ENCODE data around the gene ABCA13.

Gene ABCA13

DNA sequence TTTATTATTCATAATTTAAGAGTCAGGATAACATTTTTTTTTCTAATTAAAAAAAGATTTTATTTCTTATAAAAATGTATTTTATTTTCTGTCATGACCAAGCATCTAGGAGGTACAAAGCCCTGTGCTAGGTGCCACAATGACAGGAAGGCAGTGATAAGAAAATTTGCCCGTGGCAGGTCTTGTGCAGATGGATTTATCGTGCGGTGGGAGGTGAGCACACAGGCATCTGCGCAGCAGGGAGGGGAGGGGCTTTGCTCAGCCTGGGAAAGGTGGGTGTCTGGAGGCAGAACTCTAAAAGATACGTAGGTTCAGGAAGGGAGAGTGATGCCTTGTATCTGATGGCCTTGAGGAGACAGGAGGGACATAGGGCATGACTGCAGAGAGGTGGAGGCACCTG, 115.6 kb downstream of the ABCA13 start:
- H3K79me2 ChIP-seq (ENCODE audit: insufficient read depth, low read length) = no peaks in the 10 kb centered on the region
- no peak overlapping the region for H3K4me2 ChIP-seq (ENCODE audit: low read depth, low read length, poor library complexity, severe bottlenecking)
- H3K9ac ChIP-seq (ENCODE audit: low read depth, low read length, poor library complexity, severe bottlenecking) = no peak overlapping the region
- no peaks in the 10 kb centered on the region for H3K9me2 ChIP-seq (replicated peaks; ENCODE audit: low read depth, low read length)
- no peaks in the 10 kb centered on the region for H3K4me1 ChIP-seq (ENCODE audit: insufficient read depth, low read length, poor library complexity, severe bottlenecking)
- H3K4me3 ChIP-seq (ENCODE audit: low read length, poor library complexity, severe bottlenecking) = no peak overlapping the region
- H3K27me3 ChIP-seq (ENCODE audit: insufficient read depth, low read length, poor library complexity, severe bottlenecking) = no peaks in the 10 kb centered on the region
- no peak overlapping the region for H2AFZ ChIP-seq (ENCODE audit: low read length)
- H3K9me3 ChIP-seq (ENCODE audit: insufficient read depth, low read depth, low read length) = no peaks in the 10 kb centered on the region
- H3K36me3 ChIP-seq (ENCODE audit: insufficient read depth, low read length) = no peaks in the 10 kb centered on the region
- TF ChIP-seq EZH2phosphoT487 (IDR thresholded peaks at IDR 0.05; ENCODE audit: borderline replicate concordance) (no peak), CTCF (conservative IDR thresholded peaks at IDR 0.05; ENCODE audit: low read length) (no peak)
- no peaks in the 10 kb centered on the region for H3F3A ChIP-seq (ENCODE audit: low read depth)
- H4K20me1 ChIP-seq (ENCODE audit: insufficient read depth, low read length, poor library complexity, severe bottlenecking) = no peaks in the 10 kb centered on the region

DNA sequence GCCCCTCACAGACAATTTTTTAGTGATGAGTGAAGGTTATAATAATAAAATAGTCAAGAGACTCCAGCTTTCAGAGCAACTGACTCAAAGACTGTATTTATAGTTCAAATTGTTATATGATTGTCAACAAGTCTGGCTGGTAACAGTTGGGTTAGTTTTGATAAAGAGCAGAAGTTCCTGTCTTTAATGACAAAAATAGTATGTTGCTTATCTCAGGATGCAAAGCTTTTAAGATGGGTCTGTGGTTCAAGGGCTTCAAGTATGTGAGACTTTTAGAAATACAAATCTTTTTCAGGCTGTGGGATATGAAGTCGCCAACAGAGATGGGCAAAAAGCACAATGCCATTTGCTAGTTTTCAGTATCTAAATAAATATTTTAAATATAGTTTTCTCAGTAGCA, 118.4 kb downstream of the ABCA13 start:
- Histone ChIP-seq H3K9ac (ENCODE audit: low read depth, low read length, poor library complexity, severe bottlenecking) (no peak overlapping the region), H3K27me3 (ENCODE audit: insufficient read depth, low read length, poor library complexity, severe bottlenecking) (no peaks in the 10 kb centered on the region), H3K4me3 (ENCODE audit: low read length, poor library complexity, severe bottlenecking) (no peak overlapping the region), H3K9me3 (ENCODE audit: insufficient read depth, low read depth, low read length) (no peaks in the 10 kb centered on the region), H3K79me2 (ENCODE audit: insufficient read depth, low read length) (no peaks in the 10 kb centered on the region), H3F3A (ENCODE audit: low read depth) (no peaks in the 10 kb centered on the region), H2AFZ (ENCODE audit: low read length) (no peak overlapping the region), H3K36me3 (ENCODE audit: insufficient read depth, low read length) (no peaks in the 10 kb centered on the region), H3K4me2 (ENCODE audit: low read depth, low read length, poor library complexity, severe bottlenecking) (no peak overlapping the region), H3K4me1 (ENCODE audit: insufficient read depth, low read length, poor library complexity, severe bottlenecking) (no peaks in the 10 kb centered on the region), H3K9me2 (replicated peaks; ENCODE audit: low read depth, low read length) (no peaks in the 10 kb centered on the region), H4K20me1 (ENCODE audit: insufficient read depth, low read length, poor library complexity, severe bottlenecking) (no peaks in the 10 kb centered on the region)
- TF ChIP-seq CTCF (conservative IDR thresholded peaks at IDR 0.05; ENCODE audit: low read length) (no peak), EZH2phosphoT487 (IDR thresholded peaks at IDR 0.05; ENCODE audit: borderline replicate concordance) (no peak)

GRCh38 chr7:48292949-48293348, 121.7 kb downstream of the ABCA13 start:
- no peak overlapping the region for H2AFZ ChIP-seq (ENCODE audit: low read length)
- H3K9me2 ChIP-seq (replicated peaks; ENCODE audit: low read depth, low read length) = no peaks in the 10 kb centered on the region
- no peaks in the 10 kb centered on the region for H3K79me2 ChIP-seq (ENCODE audit: insufficient read depth, low read length)
- H3K9ac ChIP-seq (ENCODE audit: low read depth, low read length, poor library complexity, severe bottlenecking) = no peak overlapping the region
- no peak for TF ChIP-seq EZH2phosphoT487 (IDR thresholded peaks at IDR 0.05; ENCODE audit: borderline replicate concordance)
- no peaks in the 10 kb centered on the region for H3K4me1 ChIP-seq (ENCODE audit: insufficient read depth, low read length, poor library complexity, severe bottlenecking)
- H4K20me1 ChIP-seq (ENCODE audit: insufficient read depth, low read length, poor library complexity, severe bottlenecking) = no peaks in the 10 kb centered on the region
- H3K4me3 ChIP-seq (ENCODE audit: low read length, poor library complexity, severe bottlenecking) = no peak overlapping the region
- no peak overlapping the region for H3K4me2 ChIP-seq (ENCODE audit: low read depth, low read length, poor library complexity, severe bottlenecking)
- no peaks in the 10 kb centered on the region for H3K27me3 ChIP-seq (ENCODE audit: insufficient read depth, low read length, poor library complexity, severe bottlenecking)
- H3K36me3 ChIP-seq (ENCODE audit: insufficient read depth, low read length) = no peaks in the 10 kb centered on the region
- H3F3A ChIP-seq (ENCODE audit: low read depth) = no peaks in the 10 kb centered on the region
- H3K9me3 ChIP-seq (ENCODE audit: insufficient read depth, low read depth, low read length) = no peaks in the 10 kb centered on the region

GRCh38 chr7:48295296-48295971, 124.2 kb downstream of the ABCA13 start:
- H3K36me3 ChIP-seq (ENCODE audit: insufficient read depth, low read length) = no peaks in the 10 kb centered on the region
- no peak overlapping the region for H2AFZ ChIP-seq (ENCODE audit: low read length)
- H4K20me1 ChIP-seq (ENCODE audit: insufficient read depth, low read length, poor library complexity, severe bottlenecking) = no peaks in the 10 kb centered on the region
- no peak overlapping the region for H3K4me3 ChIP-seq (ENCODE audit: low read length, poor library complexity, severe bottlenecking)
- no peaks in the 10 kb centered on the region for H3K4me1 ChIP-seq (ENCODE audit: insufficient read depth, low read length, poor library complexity, severe bottlenecking)
- H3K9me2 ChIP-seq (replicated peaks; ENCODE audit: low read depth, low read length) = no peaks in the 10 kb centered on the region
- H3K79me2 ChIP-seq (ENCODE audit: insufficient read depth, low read length) = no peaks in the 10 kb centered on the region
- H3K9ac ChIP-seq (ENCODE audit: low read depth, low read length, poor library complexity, severe bottlenecking) = no peak overlapping the region
- no peak for TF ChIP-seq CTCF (conservative IDR thresholded peaks at IDR 0.05; ENCODE audit: low read length)
- no peak for TF ChIP-seq EZH2phosphoT487 (IDR thresholded peaks at IDR 0.05; ENCODE audit: borderline replicate concordance)
- H3F3A ChIP-seq (ENCODE audit: low read depth) = no peaks in the 10 kb centered on the region
- no peaks in the 10 kb centered on the region for H3K9me3 ChIP-seq (ENCODE audit: insufficient read depth, low read depth, low read length)
- H3K27me3 ChIP-seq (ENCODE audit: insufficient read depth, low read length, poor library complexity, severe bottlenecking) = no peaks in the 10 kb centered on the region
- H3K4me2 ChIP-seq (ENCODE audit: low read depth, low read length, poor library complexity, severe bottlenecking) = no peak overlapping the region

Measured in Loucy (cell line).